DMS153 (cell line): ENCODE data around the gene HS3ST3B1.

Source experiments
- DNase-seq: peaks from one replicate; lab custom pipeline; 2025; lab: John Stamatoyannopoulos, UW

HS3ST3B1 gene

GRCh38 chr17:14303343-14304221 lies 2.7 kb downstream of the HS3ST3B1 start:
- no peak for DNase-seq

GRCh38 chr17:14304222-14304772 lies 3.4 kb downstream of the HS3ST3B1 start:
- DNase-seq, result no peak

GRCh38 chr17:14304773-14305517 lies 4.1 kb downstream of the HS3ST3B1 start:
- no peak for DNase-seq

- DNase-seq, result no peak
Observed at GRCh38 chr17:14305785-14306496, 5.1 kb downstream of the HS3ST3B1 start.

GRCh38 chr17:14306596-14306995 lies 5.7 kb downstream of the HS3ST3B1 start:
- no peak for DNase-seq

GRCh38 chr17:14307560-14308024 lies 6.7 kb downstream of the HS3ST3B1 start:
- no peak for DNase-seq

GRCh38 chr17:14308636-14308964 lies 7.7 kb downstream of the HS3ST3B1 start:
- no peak for DNase-seq

GRCh38 chr17:14308965-14309879 lies 8.3 kb downstream of the HS3ST3B1 start:
- DNase-seq, result no peak

GRCh38 chr17:14310101-14310500 lies 9.2 kb downstream of the HS3ST3B1 start:
- no peak for DNase-seq

GRCh38 chr17:14310605-14311004 lies 9.7 kb downstream of the HS3ST3B1 start:
- DNase-seq, result no peak

- no peak for DNase-seq
Observed at GRCh38 chr17:14311186-14311705, 10.4 kb downstream of the HS3ST3B1 start.

- no peak for DNase-seq
Observed at GRCh38 chr17:14311981-14312380, 11.1 kb downstream of the HS3ST3B1 start.

GRCh38 chr17:14312522-14312921 lies 11.6 kb downstream of the HS3ST3B1 start:
- DNase-seq, result no peak

- no peak for DNase-seq
Observed at GRCh38 chr17:14316126-14316832, 15.4 kb downstream of the HS3ST3B1 start.

- DNase-seq, result no peak
Observed at GRCh38 chr17:14317383-14317782, 16.5 kb downstream of the HS3ST3B1 start.

GRCh38 chr17:14318109-14318917 lies 17.4 kb downstream of the HS3ST3B1 start:
- DNase-seq, result no peak

GRCh38 chr17:14318918-14319205 lies 18.0 kb downstream of the HS3ST3B1 start:
- DNase-seq, result no peak

- DNase-seq, result no peak
Observed at GRCh38 chr17:14320098-14320497, 19.2 kb downstream of the HS3ST3B1 start.

GRCh38 chr17:14320734-14321475 lies 20.0 kb downstream of the HS3ST3B1 start:
- no peak for DNase-seq
